GM19025 (cell line): ENCODE measurements around the gene RIPOR3.
"Not testable (repeated sequence)": the region's sequence is repeated elsewhere in the genome, so short reads cannot be mapped to it uniquely, and the experiment has no call there.

Experiments
- ATAC-seq: cut with Tn5 transposase; IDR thresholded peaks from one replicate; pipeline ENCODE4 v1.9.1; 2021; ENCODE audit warnings: mild to moderate bottlenecking, low read depth, moderate library complexity; ENCODE audit not compliant: unreplicated experiment

RIPOR3 gene

DNA sequence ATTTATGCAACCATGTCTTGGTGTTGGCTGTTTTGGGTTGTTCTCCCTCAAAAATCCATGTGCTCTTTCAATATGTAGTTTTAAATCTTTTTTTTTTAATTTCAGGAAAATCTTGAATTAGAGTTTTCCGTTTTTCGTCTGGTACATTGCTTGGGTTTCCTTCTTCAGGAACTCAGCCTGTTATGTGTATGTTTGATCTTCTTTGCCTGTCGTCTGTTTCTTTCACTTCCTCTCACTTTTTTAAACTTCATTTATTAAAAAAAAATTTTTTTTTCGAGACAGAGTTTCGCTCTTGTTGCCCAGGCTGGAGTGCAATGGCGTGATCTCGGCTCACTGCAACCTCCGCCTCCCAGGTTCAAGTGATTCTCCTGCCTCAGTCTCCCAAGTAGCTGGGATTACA is 151.5 kb downstream of the RIPOR3 start:
- not testable (repeated sequence) for ATAC-seq

DNA sequence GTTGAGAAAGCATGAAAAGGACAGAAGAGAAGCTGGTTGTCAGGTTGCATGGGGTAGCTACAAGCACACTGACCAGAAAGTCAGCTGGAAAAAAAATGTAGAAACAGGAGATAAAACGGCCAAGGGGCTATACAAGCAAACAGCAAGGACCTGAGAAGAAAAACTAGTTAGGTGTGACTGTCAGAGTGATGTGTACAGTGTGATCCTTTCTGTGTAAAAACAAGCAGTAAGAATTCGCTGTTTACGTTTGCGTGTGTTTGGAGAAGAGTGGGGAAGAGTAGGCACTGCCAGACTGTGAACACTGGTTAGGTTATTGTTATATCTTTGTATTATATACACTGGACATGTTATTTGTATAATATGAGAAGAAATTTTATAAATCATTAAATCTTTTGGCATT is 153.1 kb downstream of the RIPOR3 start:
- no peak for ATAC-seq

DNA sequence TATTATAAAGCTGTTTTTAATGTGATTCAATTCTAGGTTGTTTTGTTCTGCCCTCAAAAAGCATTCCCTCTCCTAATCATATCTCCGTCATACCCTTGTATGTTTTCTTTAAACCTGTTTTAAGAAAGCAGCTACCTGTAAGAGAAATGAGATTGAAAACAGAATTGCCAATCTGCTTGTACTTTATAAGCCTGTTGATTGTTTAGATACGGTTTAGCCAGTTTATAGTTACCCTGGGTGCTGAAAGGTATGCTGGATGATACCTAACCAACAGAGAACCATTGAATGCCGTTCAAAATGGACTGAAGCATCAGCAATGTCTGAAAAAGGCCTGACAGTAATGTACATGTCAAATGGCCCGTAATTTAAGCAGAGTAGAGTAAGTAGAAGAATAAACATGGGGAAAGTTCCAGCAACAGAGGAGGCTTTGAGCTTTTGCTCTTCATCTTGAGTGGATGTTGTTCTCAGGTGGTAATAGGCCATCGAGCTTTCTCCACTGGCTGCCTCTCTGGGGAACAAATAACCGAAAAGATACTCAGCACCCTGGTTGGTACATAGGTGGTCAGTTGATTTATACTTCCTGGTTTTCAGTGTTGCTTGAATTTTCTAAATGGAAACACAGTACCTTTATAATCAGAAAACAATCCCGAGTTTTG is 153.7 kb downstream of the RIPOR3 start:
- no peak for ATAC-seq

DNA sequence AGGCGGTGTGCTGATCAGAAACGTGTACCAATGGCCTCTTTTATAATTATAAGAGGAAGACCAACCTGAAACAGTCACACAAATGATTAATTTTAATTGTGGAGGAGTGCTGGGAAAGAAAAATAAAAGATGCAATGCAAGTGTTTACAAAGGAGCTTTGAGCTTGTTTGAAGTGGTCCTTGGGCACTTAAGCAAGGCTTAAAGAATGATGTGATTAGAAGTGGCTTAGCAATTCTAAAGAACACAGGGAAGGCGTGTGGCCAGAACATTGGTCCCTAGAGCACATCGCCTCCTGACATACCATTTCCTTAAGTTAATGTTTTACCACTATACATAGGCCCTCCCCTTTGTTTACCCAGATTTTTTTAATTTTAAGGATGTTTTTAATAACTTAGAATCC is 155.0 kb downstream of the RIPOR3 start:
- ATAC-seq: no peak
